Erythroblast (primary cell): Measurements from ENCODE around the gene KRT2.

Source experiments
- GATA1 ChIP-seq: IDR thresholded peaks from 2 replicates; pipeline ENCODE4 v1.6.1; 2011; ENCODE audit warnings: low read depth, mild to moderate bottlenecking, control low read depth, low read length, moderate library complexity
- POLR2A ChIP-seq: IDR thresholded peaks from 2 replicates; pipeline ENCODE4 v1.6.1; 2011; ENCODE audit warnings: mild to moderate bottlenecking, low read length

DNA sequence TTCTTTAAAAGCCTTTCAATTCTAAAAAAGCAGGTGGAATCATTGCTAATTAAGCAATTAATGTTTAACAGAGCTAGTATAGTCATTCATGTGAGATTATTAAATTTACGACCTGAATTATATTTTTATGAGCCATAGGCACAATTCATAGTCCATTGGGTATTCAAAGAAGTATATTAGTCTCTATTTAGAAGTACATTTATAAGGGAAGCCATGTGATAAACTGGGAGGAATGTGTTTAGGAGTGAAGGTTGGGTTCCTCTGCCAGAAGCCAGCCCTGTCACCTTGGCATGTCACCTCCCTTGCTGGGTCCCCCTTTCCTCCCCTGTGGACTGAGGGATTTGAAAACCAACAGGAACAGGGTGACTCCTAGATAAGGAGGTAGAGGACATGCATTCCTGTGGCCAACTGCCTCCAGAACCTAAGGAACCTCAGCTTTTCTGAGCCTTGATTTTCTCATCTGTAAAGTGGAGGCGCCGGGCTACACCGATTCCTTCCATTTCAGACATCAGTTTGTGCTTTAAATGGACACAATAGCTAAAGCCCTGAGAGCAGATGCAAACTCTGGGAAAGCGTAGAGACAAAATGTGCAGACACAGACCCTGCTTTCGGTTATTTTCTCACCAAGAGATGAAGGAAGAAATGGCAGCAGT is 5.4 kb upstream of the KRT2 start:
- TF ChIP-seq POLR2A (no peak), GATA1 (no peak)
